K562 (cell line): ENCODE measurements around the gene ZC3H15. TPM values are rescaled to one million over a fixed set of nuclear protein-coding genes. Genes with fewer than 3 reads are reported as not detected.
A peak's percentile ranks its signal among the peaks of the same experiment; 100 is the strongest.

ENCODE experiments used
- ATAC-seq: fragments of 200-7000 bp; cut with Tn5 transposase; 3 replicates; pipeline ENCODE4 v1.9.1; 2020; ENCODE audit warnings: moderate library complexity
- BruUV-seq: library from RNA; stranded (reverse); fragments of 400-500 nt; replicated peaks from 2 replicates; lab custom pipeline; 2021; lab: Mats Ljungman, UMichigan
- CTCF ChIA-PET: fragments of 300-600 bp; formaldehyde crosslinking; extraction: SDS; loops from one replicate; lab custom pipeline; 2021; ENCODE audit warnings: low intra/inter-chr PET ratio; lab: Yijun Ruan, JAX
- POLR2A ChIA-PET: fragments of 300-600, 350-650 bp; sonication (Branson Sonifier 250); formaldehyde crosslinking; extraction: SDS; loops from one replicate; lab custom pipeline; 2021; ENCODE audit warnings: antibody characterized with exemption, inconsistent platforms; lab: Yijun Ruan, JAX
- DNase-seq, 4 experiments: peaks; one replicate each; pipeline versions ENCODE4 v3.0.0 to v3.0.0-alpha.2; 2011 to 2018; ENCODE audit warnings: low spot score in 3 of 4, mixed read lengths in 3 of 4; ENCODE audit errors: extremely low read depth in 1 of 4
- FAIRE-seq: peaks from 2 replicates; lab custom pipeline; 2011; peaks lifted over from hg19 to GRCh38; lab: Jason Lieb, UNC
- H2AFZ ChIP-seq: 2 replicates; pipeline ENCODE4 v1.6.0; 2011; ENCODE audit warnings: low read depth, low read length, control low read depth, inconsistent platforms
- H3K27ac ChIP-seq: fragments of 200-600 bp; 3 replicates; pipeline ENCODE4 v1.8.0; 2011; ENCODE audit warnings: low read depth, mild to moderate bottlenecking, control low read depth, inconsistent platforms, low read length, moderate library complexity, mixed read lengths; ENCODE audit errors: extremely low read depth
- H3K27me3 ChIP-seq, 2 experiments: fragments of 300-600 bp in 1 of 2; 2 replicates in 1 of 2; 3 replicates in 1 of 2; pipeline versions ENCODE4 v1.6.0 to v1.8.0; 2011; ENCODE audit warnings: inconsistent platforms in 2 of 2, low read length in 2 of 2, mild to moderate bottlenecking in 1 of 2, mixed read lengths in 1 of 2, moderate library complexity in 1 of 2; ENCODE audit not compliant: control insufficient read depth in 2 of 2, insufficient read depth in 2 of 2
- H3K36me3 ChIP-seq: fragments of 300-600 bp; 3 replicates; pipeline ENCODE4 v1.8.0; 2011; ENCODE audit warnings: mild to moderate bottlenecking, low read length, inconsistent platforms; ENCODE audit not compliant: control insufficient read depth, insufficient read depth
- H3K4me1 ChIP-seq, 2 experiments: fragments of 200-600 bp in 1 of 2; replicated peaks in 1 of 2; 2 replicates in 1 of 2; 3 replicates in 1 of 2; pipeline versions ENCODE4 v1.5.1 to v1.8.0; 2011; ENCODE audit warnings: inconsistent platforms in 2 of 2, low read length in 2 of 2, mild to moderate bottlenecking in 1 of 2, mixed read lengths in 1 of 2, moderate library complexity in 1 of 2; ENCODE audit not compliant: control insufficient read depth in 2 of 2, insufficient read depth in 2 of 2
- H3K4me2 ChIP-seq: 2 replicates; pipeline ENCODE4 v1.6.1; 2011; ENCODE audit warnings: low read length, control low read depth, inconsistent platforms, mixed read lengths; ENCODE audit not compliant: insufficient read depth
- H3K4me3 ChIP-seq: fragments of 200-600 bp; sonication (generic), shearing (Covaris generic); 2 replicates; pipeline ENCODE4 v1.5.1; 2016; ENCODE audit warnings: control low read depth, inconsistent platforms
- H3K79me2 ChIP-seq: fragments of 200-600 bp; 3 replicates; pipeline ENCODE4 v1.8.0; 2011; ENCODE audit warnings: low read length, inconsistent platforms; ENCODE audit not compliant: control insufficient read depth, insufficient read depth
- H3K9ac ChIP-seq, 2 experiments: 2 replicates each; pipeline versions ENCODE4 v1.6.0 to v1.6.1; 2011; ENCODE audit warnings: low read depth in 2 of 2, low read length in 2 of 2, control low read depth in 1 of 2, inconsistent platforms in 1 of 2, mild to moderate bottlenecking in 1 of 2, mixed read lengths in 1 of 2; ENCODE audit not compliant: insufficient read depth in 1 of 2
- H3K9me1 ChIP-seq: one replicate; pipeline ENCODE4 v1.6.0; 2011; ENCODE audit warnings: inconsistent platforms, mild to moderate bottlenecking, low read length, moderate library complexity; ENCODE audit not compliant: control insufficient read depth, insufficient read depth
- H3K9me3 ChIP-seq: replicated peaks from 2 replicates; pipeline ENCODE4 v1.5.1; 2011; ENCODE audit warnings: low read depth, low read length, inconsistent platforms; ENCODE audit not compliant: control insufficient read depth, insufficient read depth
- H4K20me1 ChIP-seq: replicated peaks from 2 replicates; pipeline ENCODE4 v1.6.1; 2011; ENCODE audit warnings: low read length, inconsistent platforms, mixed read lengths; ENCODE audit not compliant: control insufficient read depth, insufficient read depth
- CGGBP1 ChIP-seq: fragments of 250-450 bp; sonication (Bioruptor Pico); IDR thresholded peaks from 2 replicates; pipeline ENCODE4 v1.9.0; 2021; ENCODE audit warnings: mild to moderate bottlenecking
- CHD4 ChIP-seq: fragments of 200-600 bp; sonication (generic); IDR thresholded peaks from 3 replicates; pipeline ENCODE4 v1.6.1; 2012; ENCODE audit warnings: low read depth, mild to moderate bottlenecking, mixed read lengths, low read length, inconsistent platforms; ENCODE audit not compliant: insufficient read depth, insufficient replicate concordance, poor library complexity, severe bottlenecking
- EGR1 ChIP-seq: fragments of 450-650 bp; conservative IDR thresholded peaks from 2 replicates; pipeline ENCODE4 v1.6.1; 2017; ENCODE audit warnings: mild to moderate bottlenecking
- ERF ChIP-seq: fragments of 450-650 bp; formaldehyde crosslinking; IDR thresholded peaks from 2 replicates; pipeline ENCODE4 v1.4.0; 2020; ENCODE audit warnings: mild to moderate bottlenecking, mixed read lengths
- FIP1L1 ChIP-seq: fragments of 200-400 bp; formaldehyde crosslinking; IDR thresholded peaks from 2 replicates; pipeline ENCODE4 v1.6.1; 2018; ENCODE audit warnings: mild to moderate bottlenecking, low read depth, low read length; ENCODE audit not compliant: poor library complexity, severe bottlenecking
- MEF2A ChIP-seq: IDR thresholded peaks from 2 replicates; pipeline ENCODE4 v1.6.1; 2011; ENCODE audit warnings: low read depth, mild to moderate bottlenecking, low read length, moderate library complexity; ENCODE audit not compliant: control insufficient read depth
- NUFIP1 ChIP-seq: fragments of 450-650 bp; IDR thresholded peaks from 2 replicates; pipeline ENCODE4 v1.6.1; 2018; ENCODE audit not compliant: partially characterized antibody
- PATZ1 ChIP-seq: fragments of 250-450 bp; sonication (Bioruptor Pico); IDR thresholded peaks from 2 replicates; pipeline ENCODE4 v1.5.0; 2020; ENCODE audit warnings: mild to moderate bottlenecking, borderline replicate concordance
- SAFB2 ChIP-seq: fragments of 200-400 bp; formaldehyde crosslinking; IDR thresholded peaks from 2 replicates; pipeline ENCODE4 v1.6.1; 2018; ENCODE audit warnings: borderline replicate concordance, low read length, low read depth, moderate library complexity; ENCODE audit not compliant: severe bottlenecking
- SRSF1 ChIP-seq: fragments of 200-400 bp; formaldehyde crosslinking; IDR thresholded peaks from 2 replicates; pipeline ENCODE4 v1.6.1; 2017; ENCODE audit warnings: mild to moderate bottlenecking, low read depth, low read length, moderate library complexity
- THRB ChIP-seq: fragments of 450-650 bp; formaldehyde crosslinking; conservative IDR thresholded peaks from 2 replicates; pipeline ENCODE4 v1.4.0; 2022; ENCODE audit warnings: mild to moderate bottlenecking, missing genetic modification characterization
- WGBS: fragments of 100-300 bp; shearing (Covaris generic); methylation state at CpG from one replicate; pipeline ENCODE4 v1.1.6; 2016; ENCODE audit warnings: low coverage, mixed read lengths; ENCODE audit not compliant: insufficient coverage; ENCODE audit errors: missing lambda C conversion rate; 5-methylcytosine and 5-hydroxymethylcytosine counted together
- in situ Hi-C: fragments of 300-500 bp; cut with MboI; formaldehyde crosslinking; loops from 4 replicates; pipeline ENCODE4 v1.15.0; 2018; ENCODE audit warnings: inconsistent platforms, mixed read lengths
- intact Hi-C: fragments of 100-400 bp; cut with micrococcal nuclease; formaldehyde crosslinking; loops from 2 replicates; pipeline ENCODE4 v1.14.2; 2022
- polyA plus RNA-seq, 8 experiments: library from polyadenylated mRNA; depleted of rRNA in 4 of 8; stranded (reverse) in 5 of 8; unstranded in 3 of 8; fragments of >200 nt; fragmentation: Nextera tagmentation in 2 of 8; fragmentation: Illumina TruSeq in 1 of 8; extraction: Ambion mirVana in 2 of 8; extraction: Trizol in 1 of 8; gene quantifications; 2 replicates each; pipeline versions ENCODE4 v1.2.1 to v1.2.3, GENCODE V29; 2011 to 2014; ENCODE audit warnings: inconsistent platforms in 1 of 8, missing spikeins in 1 of 8
- total RNA-seq, 7 experiments: library from RNA; depleted of rRNA in 6 of 7; stranded (reverse); fragments of >200 nt in 6 of 7; fragmentation: Illumina TruSeq in 2 of 7; extraction: Trizol in 2 of 7; gene quantifications; 2 replicates each; pipeline versions ENCODE4 v1.2.1 to v1.2.3, GENCODE V29; 2011 to 2021; ENCODE audit warnings: low replicate concordance in 1 of 7

ZC3H15 gene
- total and polyA plus RNA-seq, 9 of the 15 experiments (the other 6 are each of a cell fraction or from before 2014, with no cell fraction given), result 132 to 286 (median 189) TPM

- H3K9me3 ChIP-seq, result no peaks in the 10 kb centered on the region
- no peaks in the 10 kb centered on the region for H3K27me3 ChIP-seq
- FAIRE-seq (no peak), ATAC-seq (no peak)
- no peaks in the 10 kb centered on the region for H3K36me3 ChIP-seq
- 26% methylated on average over 3 of the region's 3 CpGs for WGBS
- H3K27ac ChIP-seq, result no peak overlapping the region
- intact Hi-C loops, result no loop called here
- H4K20me1 ChIP-seq, result no peaks in the 10 kb centered on the region
- TF ChIP-seq FIP1L1 (no peak), MEF2A (no peak), CGGBP1 (CRISPR knock-in tag) (no peak)
- TF ChIP-seq, all 486 proteins: peak for 0
- BruUV-seq, result no TSS peak
- no peak overlapping the region for H3K4me3 ChIP-seq
- H2AFZ ChIP-seq, result peak overlapping the region; percentile 70; the same call in 1 of the 2 replicates
- no peaks in the 10 kb centered on the region for H3K79me2 ChIP-seq
- in situ Hi-C loops, result no loop called here
- no peak overlapping the region for H3K4me2 ChIP-seq
- H3K4me1 ChIP-seq, result peaks cover 3 to 7% of the 10 kb centered on the region in 2 experiments; a peak in 3 of 5 replicates
- H3K9ac ChIP-seq, result no peak overlapping the region
- H3K9me1 ChIP-seq, result no peaks in the 10 kb centered on the region
- ChIA-PET POLR2A (no interaction called here), CTCF (no interaction called here)
- DNase-seq, result no peak
These were observed 49.8 kb downstream of the ZC3H15 start for GRCh38 chr2:186535861-186536260.

DNA sequence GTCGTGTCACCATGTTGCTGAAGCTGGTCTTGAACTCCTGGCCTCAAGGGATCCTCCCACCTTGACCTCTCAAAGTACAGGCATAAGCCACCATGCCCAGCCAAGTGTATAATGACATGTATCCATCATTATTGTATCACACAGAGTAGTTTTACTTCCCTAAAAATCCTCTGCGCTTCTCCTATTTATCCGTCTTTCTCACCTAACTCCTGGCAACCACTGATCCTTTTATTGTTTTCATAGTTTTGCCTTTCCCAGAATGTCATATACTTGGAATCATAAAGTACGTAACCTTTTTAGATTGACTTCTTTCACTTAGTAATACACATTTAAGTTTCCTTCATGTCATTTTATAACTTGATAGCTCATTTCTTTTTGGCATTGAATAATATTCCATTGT lies 51.0 kb downstream of the ZC3H15 start:
- Histone ChIP-seq H3K4me3 (no peak overlapping the region), H3K9me3 (no peaks in the 10 kb centered on the region), H3K4me1 (peaks cover 3 to 7% of the 10 kb centered on the region in 2 experiments; a peak in 3 of 5 replicates), H3K9me1 (no peaks in the 10 kb centered on the region), H3K36me3 (no peaks in the 10 kb centered on the region), H3K27me3 (no peaks in the 10 kb centered on the region; a peak in 1 of 5 replicates), H2AFZ (peak overlapping the region; percentile 70; the same call in 1 of the 2 replicates), H3K9ac (no peak overlapping the region), H3K79me2 (no peaks in the 10 kb centered on the region), H3K4me2 (no peak overlapping the region; the same call in 1 of the 2 replicates), H3K27ac (no peak overlapping the region), H4K20me1 (no peaks in the 10 kb centered on the region)
- DNase-seq (no peak), ATAC-seq (no peak), FAIRE-seq (no peak)
- intact Hi-C loops, result no loop called here
- CTCF ChIA-PET, result no interaction called here
- BruUV-seq, result no TSS peak
- 53% methylated on average over 4 of the region's 4 CpGs for WGBS
- in situ Hi-C loops, result no loop called here
- POLR2A ChIA-PET, result interaction anchor here (1.4 kb wide), 1 partner anchor 45 kb away, joined by 5 read pairs; no protein-coding TSS in a partner anchor
- TF ChIP-seq ERF (CRISPR knock-in tag) (no peak), THRB (no peak), EGR1 (no peak), SAFB2 (no peak), SRSF1 (no peak), CHD4 (no peak), PATZ1 (CRISPR knock-in tag) (no peak), NUFIP1 (no peak)
